Measurements from ENCODE around the gene MAGI1. TPM values are rescaled to one million over a fixed set of nuclear protein-coding genes. Genes with fewer than 3 reads are reported as not detected.

MAGI1 gene
- total and polyA plus RNA-seq, 2 donors (not counting 1 experiment from before 2014, with no cell fraction given): 15.7 to 23.7 TPM

DNA sequence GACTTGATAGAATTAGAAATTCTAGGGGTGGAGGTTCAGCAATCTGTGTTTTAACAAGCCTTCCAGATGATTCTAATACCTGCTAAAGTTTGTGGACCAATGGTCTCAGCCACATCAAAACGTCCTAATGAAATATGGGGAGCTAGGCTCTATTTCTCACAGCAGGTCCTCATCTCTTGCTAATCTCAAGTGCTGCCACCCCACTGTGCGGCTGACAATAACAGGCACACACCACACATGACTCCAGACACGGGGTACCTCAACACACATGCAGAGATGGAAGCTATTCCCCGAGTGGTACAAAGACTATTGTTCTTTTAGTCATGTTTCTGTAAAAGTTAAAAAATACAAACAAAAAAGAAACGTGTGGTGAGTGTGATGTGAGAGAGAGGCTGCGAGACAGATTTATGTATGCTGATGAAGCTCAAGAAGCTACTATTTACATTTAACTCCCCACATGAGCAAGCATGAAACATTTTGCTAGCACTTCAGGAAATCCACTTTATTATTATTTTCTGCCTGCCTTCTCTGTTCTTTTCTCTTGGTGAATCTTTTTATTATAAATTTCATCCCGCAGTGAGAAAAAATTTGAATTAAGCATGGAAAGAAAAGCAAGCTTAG is 405.6 kb downstream of the MAGI1 start:
- peak in 1 of 2 donors; percentile 15 for DNase-seq (ENCODE audit: low read depth in 2 of 2)
- TF ChIP-seq, protein P1, sequence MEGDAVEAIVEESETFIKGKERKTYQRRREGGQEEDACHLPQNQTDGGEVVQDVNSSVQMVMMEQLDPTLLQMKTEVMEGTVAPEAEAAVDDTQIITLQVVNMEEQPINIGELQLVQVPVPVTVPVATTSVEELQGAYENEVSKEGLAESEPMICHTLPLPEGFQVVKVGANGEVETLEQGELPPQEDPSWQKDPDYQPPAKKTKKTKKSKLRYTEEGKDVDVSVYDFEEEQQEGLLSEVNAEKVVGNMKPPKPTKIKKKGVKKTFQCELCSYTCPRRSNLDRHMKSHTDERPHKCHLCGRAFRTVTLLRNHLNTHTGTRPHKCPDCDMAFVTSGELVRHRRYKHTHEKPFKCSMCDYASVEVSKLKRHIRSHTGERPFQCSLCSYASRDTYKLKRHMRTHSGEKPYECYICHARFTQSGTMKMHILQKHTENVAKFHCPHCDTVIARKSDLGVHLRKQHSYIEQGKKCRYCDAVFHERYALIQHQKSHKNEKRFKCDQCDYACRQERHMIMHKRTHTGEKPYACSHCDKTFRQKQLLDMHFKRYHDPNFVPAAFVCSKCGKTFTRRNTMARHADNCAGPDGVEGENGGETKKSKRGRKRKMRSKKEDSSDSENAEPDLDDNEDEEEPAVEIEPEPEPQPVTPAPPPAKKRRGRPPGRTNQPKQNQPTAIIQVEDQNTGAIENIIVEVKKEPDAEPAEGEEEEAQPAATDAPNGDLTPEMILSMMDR (conservative IDR thresholded peaks at IDR 0.05 in 1 of 2, IDR thresholded peaks at IDR 0.05 in 1 of 2; ENCODE audit: low read depth in 1 of 2, low read length in 2 of 2): no peak
- TF ChIP-seq EZH2 (IDR thresholded peaks at IDR 0.05; ENCODE audit: low read length, missing control alignments): no peak
- H3K9ac ChIP-seq (ENCODE audit: insufficient read depth, low read length): no peak overlapping the region
- H3K27ac ChIP-seq (ENCODE audit: insufficient read depth, low read length): no peak overlapping the region
- H2AFZ ChIP-seq (ENCODE audit: low read length): no peak overlapping the region
- H3K4me2 ChIP-seq (ENCODE audit: extremely low read depth, insufficient read depth, low read length): no peak overlapping the region
- no peaks in the 10 kb centered on the region for H3K9me3 ChIP-seq (ENCODE audit: control insufficient read depth, insufficient read depth, low read depth, low read length)
- H3K79me2 ChIP-seq (ENCODE audit: control insufficient read depth, insufficient read depth, low read length): no peaks in the 10 kb centered on the region
- H3K4me1 ChIP-seq (ENCODE audit: control insufficient read depth, extremely low read depth, insufficient read depth, low read length): no peaks in the 10 kb centered on the region
- H4K20me1 ChIP-seq (ENCODE audit: control insufficient read depth, extremely low read depth, insufficient read depth, low read length): no peaks in the 10 kb centered on the region
- H3K4me3 ChIP-seq (replicated peaks in 1 of 4; ENCODE audit: control extremely low read depth in 1 of 4, insufficient read depth in 1 of 4, low read depth in 3 of 4, low read length in 4 of 4): no peak overlapping the region
- no peaks in the 10 kb centered on the region for H3K27me3 ChIP-seq (ENCODE audit: control insufficient read depth, insufficient read depth, low read length)
- H3K36me3 ChIP-seq (ENCODE audit: control insufficient read depth, insufficient read depth, low read length): no peaks in the 10 kb centered on the region

DNA sequence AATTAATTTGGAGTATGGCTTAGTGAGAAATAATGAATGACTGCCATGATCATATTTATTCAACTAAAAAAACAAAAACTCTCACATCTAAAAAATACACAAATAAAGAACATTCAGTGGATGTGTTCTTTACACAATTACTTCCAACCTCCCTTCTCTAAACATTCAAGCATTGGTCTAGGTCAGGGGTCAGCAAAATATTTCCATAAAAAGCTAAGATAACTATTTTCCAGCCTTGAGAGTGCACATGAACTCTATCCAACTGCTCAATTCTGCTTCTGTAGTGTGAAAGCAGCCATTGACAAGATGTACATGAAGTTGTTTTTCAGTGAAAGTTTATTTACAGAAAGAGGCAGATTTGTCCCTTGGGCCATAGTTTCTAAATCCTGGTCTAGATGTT is 406.3 kb downstream of the MAGI1 start:
- Histone ChIP-seq H3K4me1 (ENCODE audit: control insufficient read depth, extremely low read depth, insufficient read depth, low read length) (no peaks in the 10 kb centered on the region), H3K4me2 (ENCODE audit: extremely low read depth, insufficient read depth, low read length) (no peak overlapping the region), H3K27me3 (ENCODE audit: control insufficient read depth, insufficient read depth, low read length) (no peaks in the 10 kb centered on the region), H3K9me3 (ENCODE audit: control insufficient read depth, insufficient read depth, low read depth, low read length) (no peaks in the 10 kb centered on the region), H3K36me3 (ENCODE audit: control insufficient read depth, insufficient read depth, low read length) (no peaks in the 10 kb centered on the region), H3K79me2 (ENCODE audit: control insufficient read depth, insufficient read depth, low read length) (no peaks in the 10 kb centered on the region), H3K27ac (ENCODE audit: insufficient read depth, low read length) (no peak overlapping the region), H3K9ac (ENCODE audit: insufficient read depth, low read length) (no peak overlapping the region), H3K4me3 (replicated peaks in 1 of 4; ENCODE audit: control extremely low read depth in 1 of 4, insufficient read depth in 1 of 4, low read depth in 3 of 4, low read length in 4 of 4) (no peak overlapping the region), H4K20me1 (ENCODE audit: control insufficient read depth, extremely low read depth, insufficient read depth, low read length) (no peaks in the 10 kb centered on the region), H2AFZ (ENCODE audit: low read length) (no peak overlapping the region)
- peak in 1 of 2 donors; percentile 2 for DNase-seq (ENCODE audit: low read depth in 2 of 2)
- TF ChIP-seq EZH2 (IDR thresholded peaks at IDR 0.05; ENCODE audit: low read length, missing control alignments): no peak
- TF ChIP-seq, protein P1 (conservative IDR thresholded peaks at IDR 0.05 in 1 of 2, IDR thresholded peaks at IDR 0.05 in 1 of 2; ENCODE audit: low read depth in 1 of 2, low read length in 2 of 2): no peak

- Histone ChIP-seq H2AFZ (ENCODE audit: low read length) (no peak overlapping the region), H3K79me2 (ENCODE audit: control insufficient read depth, insufficient read depth, low read length) (no peaks in the 10 kb centered on the region), H3K4me3 (replicated peaks in 1 of 4; ENCODE audit: control extremely low read depth in 1 of 4, insufficient read depth in 1 of 4, low read depth in 3 of 4, low read length in 4 of 4) (no peak overlapping the region), H3K9ac (ENCODE audit: insufficient read depth, low read length) (no peak overlapping the region), H3K36me3 (ENCODE audit: control insufficient read depth, insufficient read depth, low read length) (no peaks in the 10 kb centered on the region), H3K27ac (ENCODE audit: insufficient read depth, low read length) (no peak overlapping the region), H3K27me3 (ENCODE audit: control insufficient read depth, insufficient read depth, low read length) (no peaks in the 10 kb centered on the region), H4K20me1 (ENCODE audit: control insufficient read depth, extremely low read depth, insufficient read depth, low read length) (no peaks in the 10 kb centered on the region), H3K4me1 (ENCODE audit: control insufficient read depth, extremely low read depth, insufficient read depth, low read length) (no peaks in the 10 kb centered on the region), H3K9me3 (ENCODE audit: control insufficient read depth, insufficient read depth, low read depth, low read length) (no peaks in the 10 kb centered on the region), H3K4me2 (ENCODE audit: extremely low read depth, insufficient read depth, low read length) (no peak overlapping the region)
- TF ChIP-seq, protein P1 (conservative IDR thresholded peaks at IDR 0.05 in 1 of 2, IDR thresholded peaks at IDR 0.05 in 1 of 2; ENCODE audit: low read depth in 1 of 2, low read length in 2 of 2): no peak
- no peak for TF ChIP-seq EZH2 (IDR thresholded peaks at IDR 0.05; ENCODE audit: low read length, missing control alignments)
- DNase-seq (ENCODE audit: low read depth in 2 of 2): no peak
Measured at GRCh38 chr3:65628978-65629377, 409.7 kb downstream of the MAGI1 start.
